HepG2 (cell line): ENCODE data around the gene DPEP3. TPM values are rescaled to one million over a fixed set of nuclear protein-coding genes. Genes with fewer than 3 reads are reported as not detected.
"Not testable (repeated sequence)": the region's sequence is repeated elsewhere in the genome, so short reads cannot be mapped to it uniquely, and the experiment has no call there.

Experiments used
- ATAC-seq: fragments of 200-7000 bp; cut with Tn5 transposase; 3 replicates; pipeline ENCODE4 v1.9.1; 2020; ENCODE audit warnings: mild to moderate bottlenecking, moderate library complexity
- BruUV-seq: library from RNA; stranded (reverse); fragments of 400-500 nt; replicated peaks from 2 replicates; lab custom pipeline; 2021; lab: Mats Ljungman, UMichigan
- CTCF ChIA-PET: fragments of 300-600 bp; formaldehyde crosslinking; extraction: SDS; loops from one replicate; lab custom pipeline; 2021; ENCODE audit warnings: low total read pairs, inconsistent platforms, low intra/inter-chr PET ratio; lab: Yijun Ruan, JAX
- POLR2A ChIA-PET: fragments of 350-600 bp; sonication (Branson Sonifier 250); formaldehyde crosslinking; loops from one replicate; lab custom pipeline; 2020; ENCODE audit warnings: antibody characterized with exemption, inconsistent platforms; lab: Yijun Ruan, JAX
- DNase-seq: peaks from one replicate; pipeline ENCODE4 v3.0.0-alpha.2; 2015; ENCODE audit warnings: low spot score
- FAIRE-seq: peaks from 3 replicates; lab custom pipeline; 2011; peaks lifted over from hg19 to GRCh38; lab: Jason Lieb, UNC
- H2AFZ ChIP-seq: one replicate; pipeline ENCODE4 v1.6.1; 2011; ENCODE audit warnings: low read length, inconsistent platforms
- H3K27ac ChIP-seq: fragments of 300-600 bp; 3 replicates; pipeline ENCODE4 v1.8.0; 2011; ENCODE audit warnings: mixed run types, mild to moderate bottlenecking, mixed read lengths, low read length, inconsistent platforms; ENCODE audit not compliant: insufficient read depth; ENCODE audit errors: extremely low read length
- H3K27me3 ChIP-seq, 2 experiments: fragments of 200-600 bp in 1 of 2; 2 replicates in 1 of 2; 3 replicates in 1 of 2; pipeline versions ENCODE4 v1.6.0 to v1.8.0; 2011; ENCODE audit warnings: low read length in 2 of 2, mild to moderate bottlenecking in 2 of 2, moderate library complexity in 2 of 2, inconsistent platforms in 1 of 2; ENCODE audit not compliant: insufficient read depth in 2 of 2, control insufficient read depth in 1 of 2
- H3K36me3 ChIP-seq, 2 experiments: fragments of 200-600 bp in 1 of 2; replicated peaks in 1 of 2; 2 replicates in 1 of 2; 3 replicates in 1 of 2; pipeline versions ENCODE4 v1.5.1 to v1.8.0; 2011; ENCODE audit warnings: low read length in 2 of 2, inconsistent platforms in 1 of 2; ENCODE audit not compliant: insufficient read depth in 2 of 2, control insufficient read depth in 1 of 2
- H3K4me1 ChIP-seq: 2 replicates; pipeline ENCODE4 v1.5.1; 2012; ENCODE audit warnings: low read length, inconsistent platforms; ENCODE audit not compliant: insufficient read depth
- H3K4me2 ChIP-seq: 2 replicates; pipeline ENCODE4 v1.6.0; 2011; ENCODE audit warnings: low read depth, low read length, inconsistent platforms
- H3K4me3 ChIP-seq, 3 experiments: fragments of 200-600 bp in 1 of 3; sonication (generic), shearing (Covaris generic) in 1 of 3; replicated peaks in 1 of 3; 2 replicates each; pipeline ENCODE4 v1.5.1; 2011 to 2016; ENCODE audit warnings: low read length in 3 of 3, inconsistent platforms in 2 of 3, low read depth in 2 of 3, mild to moderate bottlenecking in 2 of 3, control low read depth in 1 of 3, mixed read lengths in 1 of 3; ENCODE audit not compliant: insufficient read depth in 1 of 3
- H3K79me2 ChIP-seq: one replicate; pipeline ENCODE4 v1.6.1; 2011; ENCODE audit warnings: low read length, inconsistent platforms; ENCODE audit not compliant: insufficient read depth
- H3K9ac ChIP-seq: 2 replicates; pipeline ENCODE4 v1.6.0; 2011; ENCODE audit warnings: mild to moderate bottlenecking, low read depth, low read length, inconsistent platforms; ENCODE audit not compliant: insufficient read depth
- H3K9me3 ChIP-seq: 2 replicates; pipeline ENCODE4 v1.5.1; 2012; ENCODE audit warnings: mild to moderate bottlenecking, low read length
- H4K20me1 ChIP-seq: 2 replicates; pipeline ENCODE4 v1.6.0; 2011; ENCODE audit warnings: inconsistent platforms, mild to moderate bottlenecking, low read length, moderate library complexity; ENCODE audit not compliant: insufficient read depth
- FOXK2 ChIP-seq: fragments of 450-650 bp; IDR thresholded peaks from 2 replicates; pipeline ENCODE4 v1.6.1; 2016
- SMAD3 ChIP-seq: sonication (generic); formaldehyde crosslinking; IDR thresholded peaks from 2 replicates; pipeline ENCODE4 v1.4.0; 2020; ENCODE audit warnings: missing genetic modification reagents
- SP140L ChIP-seq: sonication (generic); formaldehyde crosslinking; IDR thresholded peaks from 2 replicates; pipeline ENCODE4 v1.4.0; 2020; ENCODE audit warnings: missing genetic modification reagents, borderline replicate concordance
- ZMAT3 ChIP-seq: sonication (generic); formaldehyde crosslinking; conservative IDR thresholded peaks from 2 replicates; pipeline ENCODE4 v1.7.0; 2021; ENCODE audit warnings: missing genetic modification reagents
- ZNF280B ChIP-seq: sonication (generic); formaldehyde crosslinking; IDR thresholded peaks from 2 replicates; pipeline ENCODE4 v1.5.0; 2020; ENCODE audit warnings: missing genetic modification reagents, mild to moderate bottlenecking, borderline replicate concordance
- ZNF598 ChIP-seq: sonication (generic); formaldehyde crosslinking; IDR thresholded peaks from 2 replicates; pipeline ENCODE4 v1.5.1; 2020; ENCODE audit warnings: mild to moderate bottlenecking, missing genetic modification reagents, borderline replicate concordance
- WGBS: methylation state at CpG from one replicate; pipeline ENCODE4 v1.1.6; 2017; ENCODE audit warnings: low lambda C conversion rate; 5-methylcytosine and 5-hydroxymethylcytosine counted together
- in situ Hi-C: cut with HindIII; loops from 2 replicates; pipeline ENCODE4 v1.10.0; 2017; ENCODE audit warnings: low pct_unique_long_range_greater_than_20kb; ENCODE audit not compliant: extremely low pct_ligation_motif_present
- intact Hi-C: fragments of 100-400 bp; cut with micrococcal nuclease; formaldehyde crosslinking; loops from one replicate; pipeline ENCODE4 v1.10.0; 2022; ENCODE audit not compliant: unreplicated experiment
- polyA plus RNA-seq, 8 experiments: library from polyadenylated mRNA; depleted of rRNA in 3 of 8; stranded (reverse) in 7 of 8; unstranded in 1 of 8; fragments of >200 nt; fragmentation: Illumina TruSeq in 4 of 8; extraction: Trizol in 4 of 8; gene quantifications; 2 replicates each; pipeline versions ENCODE4 v1.2.1 to v1.2.3, GENCODE V29; 2011 to 2016; ENCODE audit warnings: low read depth in 4 of 8, missing spikeins in 1 of 8, mixed read lengths in 1 of 8; ENCODE audit not compliant: insufficient read depth in 1 of 8
- total RNA-seq, 5 experiments: library from RNA; depleted of rRNA; stranded (reverse); fragments of >200 nt; fragmentation: Illumina TruSeq; extraction: Trizol; gene quantifications; 2 replicates each; pipeline ENCODE4 v1.2.3, GENCODE V29; 2016; ENCODE audit warnings: low read depth in 1 of 5

The DPEP3 gene
- total and polyA plus RNA-seq, 2 of the 13 experiments (the other 11 are each of a cell fraction or from before 2014, with no cell fraction given), result not detected

- TF ChIP-seq SMAD3 (CRISPR knock-in tag) (no peak), ZMAT3 (CRISPR knock-in tag) (no peak), ZNF280B (CRISPR knock-in tag) (no peak), ZNF598 (CRISPR knock-in tag) (no peak), FOXK2 (no peak), SP140L (CRISPR knock-in tag) (no peak)
Observed at GRCh38 chr16:68013440-68013839, 33.1 kb upstream of the DPEP3 start (continued).

GRCh38 chr16:68009872-68010271 is 29.6 kb upstream of the DPEP3 start:
- DNase-seq, POLR2A ChIA-PET, ATAC-seq, H4K20me1 ChIP-seq, H3K36me3 ChIP-seq, BruUV-seq, H2AFZ ChIP-seq, H3K9me3 ChIP-seq, H3K4me3 ChIP-seq, H3K9ac ChIP-seq, H3K4me2 ChIP-seq, CTCF ChIA-PET, intact Hi-C loops, in situ Hi-C loops, FAIRE-seq, H3K79me2 ChIP-seq, H3K27ac ChIP-seq: not testable (repeated sequence)
- peaks cover 18% of the 10 kb centered on the region for H3K4me1 ChIP-seq
- 9% methylated on average over 4 of the region's 4 CpGs for WGBS
- peaks cover 0 to 21% of the 10 kb centered on the region in 2 experiments; a peak in 3 of 5 replicates for H3K27me3 ChIP-seq
